Measurements from ENCODE around the gene ADGB. TPM values are rescaled to one million over a fixed set of nuclear protein-coding genes. Genes with fewer than 3 reads are reported as not detected.

ADGB gene
- total and polyA plus RNA-seq, 2 donors (not counting 1 experiment from before 2014, with no cell fraction given): not detected

- Histone ChIP-seq H3K79me2 (ENCODE audit: control insufficient read depth, insufficient read depth, low read length) (no peaks in the 10 kb centered on the region), H3K36me3 (replicated peaks in 1 of 2; ENCODE audit: control extremely low read depth in 1 of 2, control insufficient read depth in 1 of 2, extremely low read depth in 1 of 2, insufficient read depth in 2 of 2, low read length in 1 of 2) (no peaks in the 10 kb centered on the region), H3K9me3 (ENCODE audit: control extremely low read depth in 1 of 3, control insufficient read depth in 2 of 3, insufficient read depth in 1 of 3, low read length in 2 of 3) (peaks cover 0 to 8% (median 4%) of the 10 kb centered on the region in 3 donors), H4K20me1 (ENCODE audit: control insufficient read depth, insufficient read depth, low read length, poor library complexity, severe bottlenecking) (no peaks in the 10 kb centered on the region), H3K27ac (ENCODE audit: low read length in 2 of 2) (no peak overlapping the region), H3K4me2 (replicated peaks; ENCODE audit: low read depth, low read length, poor library complexity, severe bottlenecking) (no peak overlapping the region), H3K27me3 (replicated peaks in 1 of 4; ENCODE audit: control extremely low read depth in 1 of 4, control insufficient read depth in 3 of 4, insufficient read depth in 4 of 4, low read length in 3 of 4) (no peaks in the 10 kb centered on the region), H3K4me3 (ENCODE audit: control extremely low read depth in 1 of 5, extremely low read depth in 1 of 5, insufficient read depth in 1 of 5, low read depth in 2 of 5, low read length in 4 of 5) (no peak overlapping the region), H3K4me1 (ENCODE audit: control insufficient read depth in 2 of 2, insufficient read depth in 2 of 2, low read length in 2 of 2) (no peaks in the 10 kb centered on the region), H3K9ac (ENCODE audit: low read length) (no peak overlapping the region), H2AFZ (ENCODE audit: insufficient read depth, low read depth, low read length, poor library complexity, severe bottlenecking) (no peak overlapping the region)
- Mint-ChIP-seq H3K4me3 (no peak overlapping the region), H3K4me1 (no peaks in the 10 kb centered on the region), H3K27me3 (peaks cover 4% of the 10 kb centered on the region), H3K27ac (no peak overlapping the region), H3K9me3 (ENCODE audit: insufficient read depth) (no peaks in the 10 kb centered on the region)
- no CpG with 5 or more reads among the region's 4 CpGs for WGBS (ENCODE audit: insufficient coverage)
- no peak for TF ChIP-seq EZH2 (IDR thresholded peaks at IDR 0.05; ENCODE audit: borderline replicate concordance, insufficient read depth, low read depth, low read length, poor library complexity, severe bottlenecking)
- TF ChIP-seq CTCF (IDR thresholded peaks at IDR 0.05): no peak
- intact Hi-C loops (cut with micrococcal nuclease): no loop called here
- ATAC-seq (ENCODE audit: low read depth) (no peak), DNase-seq (no peak)
- ChIA-PET CTCF (no interaction called here), POLR2A (no interaction called here)
These were observed 191.9 kb downstream of the ADGB start for GRCh38 chr6:146790561-146791091.

GRCh38 chr6:146791930-146792329 is 193.2 kb downstream of the ADGB start:
- POLR2A ChIA-PET: no interaction called here
- intact Hi-C loops (cut with micrococcal nuclease): no loop called here

More at GRCh38 chr6:146791930-146792329, 193.2 kb downstream of the ADGB start:
- no peaks in the 10 kb centered on the region for H3K4me1 ChIP-seq (ENCODE audit: control insufficient read depth in 2 of 2, insufficient read depth in 2 of 2, low read length in 2 of 2)
- no peak overlapping the region for H2AFZ ChIP-seq (ENCODE audit: insufficient read depth, low read depth, low read length, poor library complexity, severe bottlenecking)
- no peak for ATAC-seq (ENCODE audit: low read depth)
- Mint-ChIP-seq H3K27me3 (peaks cover 4% of the 10 kb centered on the region), H3K9me3 (ENCODE audit: insufficient read depth) (no peaks in the 10 kb centered on the region), H3K4me3 (no peak overlapping the region), H3K27ac (no peak overlapping the region), H3K4me1 (no peaks in the 10 kb centered on the region)
- TF ChIP-seq EZH2 (IDR thresholded peaks at IDR 0.05; ENCODE audit: borderline replicate concordance, insufficient read depth, low read depth, low read length, poor library complexity, severe bottlenecking) (no peak), CTCF (IDR thresholded peaks at IDR 0.05) (no peak)
- H3K27me3 ChIP-seq (replicated peaks in 1 of 4; ENCODE audit: control extremely low read depth in 1 of 4, control insufficient read depth in 3 of 4, insufficient read depth in 4 of 4, low read length in 3 of 4): no peaks in the 10 kb centered on the region
- no peaks in the 10 kb centered on the region for H3K79me2 ChIP-seq (ENCODE audit: control insufficient read depth, insufficient read depth, low read length)
- CTCF ChIA-PET: interaction anchor here (0.5 kb wide), 1 partner anchor 1407 kb away, joined by 3 read pairs; no protein-coding TSS in a partner anchor
- H3K4me3 ChIP-seq (ENCODE audit: control extremely low read depth in 1 of 5, extremely low read depth in 1 of 5, insufficient read depth in 1 of 5, low read depth in 2 of 5, low read length in 4 of 5): no peak overlapping the region
- H3K27ac ChIP-seq (ENCODE audit: low read length in 2 of 2): no peak overlapping the region
- no peak overlapping the region for H3K9ac ChIP-seq (ENCODE audit: low read length)
- peaks cover 0 to 8% (median 4%) of the 10 kb centered on the region in 3 donors for H3K9me3 ChIP-seq (ENCODE audit: control extremely low read depth in 1 of 3, control insufficient read depth in 2 of 3, insufficient read depth in 1 of 3, low read length in 2 of 3)
- 50% methylated on average over 1 of the region's 4 CpGs for WGBS (ENCODE audit: insufficient coverage)
- no peaks in the 10 kb centered on the region for H3K36me3 ChIP-seq (replicated peaks in 1 of 2; ENCODE audit: control extremely low read depth in 1 of 2, control insufficient read depth in 1 of 2, extremely low read depth in 1 of 2, insufficient read depth in 2 of 2, low read length in 1 of 2)
- H4K20me1 ChIP-seq (ENCODE audit: control insufficient read depth, insufficient read depth, low read length, poor library complexity, severe bottlenecking): no peaks in the 10 kb centered on the region
- H3K4me2 ChIP-seq (replicated peaks; ENCODE audit: low read depth, low read length, poor library complexity, severe bottlenecking): no peak overlapping the region
- no peak for DNase-seq

Data from B cell (primary cell).